ENCODE measurements around the gene TNFSF10. TPM values are rescaled to one million over a fixed set of nuclear protein-coding genes. Genes with fewer than 3 reads are reported as not detected.

Gene TNFSF10
- total and polyA plus RNA-seq, 9 of the 15 experiments (the other 6 are each of a cell fraction or from before 2014, with no cell fraction given) = 0.07 to 1.3 (median 0.27) TPM; not detected in 1

DNA sequence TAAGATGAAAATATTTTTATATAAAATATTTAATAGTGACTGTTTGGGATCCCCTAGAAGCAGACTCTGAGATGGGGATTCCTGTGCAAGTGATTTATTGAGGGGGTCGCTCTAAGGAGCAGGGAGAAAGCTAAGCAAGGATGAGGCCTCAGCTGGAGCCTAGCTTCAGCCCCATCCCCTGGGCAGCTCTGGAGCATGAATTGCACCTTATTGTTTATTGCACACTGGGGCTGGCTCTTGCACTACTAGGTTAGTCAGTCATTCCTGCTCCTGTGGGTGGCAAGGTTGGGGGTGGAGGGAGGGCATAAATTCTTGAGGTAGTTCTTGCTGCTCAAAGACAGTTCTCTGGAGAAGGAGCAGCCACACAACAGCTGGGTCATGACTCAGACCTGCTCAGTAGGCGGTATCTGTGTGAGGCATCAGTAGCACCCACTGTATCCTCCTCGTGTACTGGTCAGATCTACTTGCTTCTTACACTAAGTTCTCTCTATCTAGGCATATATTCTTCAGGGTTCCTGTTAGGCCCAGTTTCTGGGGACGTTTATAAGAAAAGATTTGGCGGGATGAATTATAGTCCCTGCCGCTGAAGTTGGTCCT is 27.2 kb upstream of the TNFSF10 start (continued):
- 0 out of 2 replicates have a peak, but pooled peaks have one; percentile 13 for TF ChIP-seq MGA (IDR thresholded peaks at IDR 0.05)
- no peak for TF ChIP-seq SMAD4 (CRISPR knock-in tag; conservative IDR thresholded peaks at IDR 0.05)
- TF ChIP-seq MAFG (tag; conservative IDR thresholded peaks at IDR 0.05) = no peak
- TF ChIP-seq TEAD4 (IDR thresholded peaks at IDR 0.05; ENCODE audit: low read length) = no peak
- TF ChIP-seq TEAD4 (CRISPR knock-in tag; IDR thresholded peaks at IDR 0.05; ENCODE audit: borderline replicate concordance) = no peak
- TF ChIP-seq ZNF324 (CRISPR knock-in tag; IDR thresholded peaks at IDR 0.05) = no peak
- TF ChIP-seq CREM (IDR thresholded peaks at IDR 0.05; ENCODE audit: low read depth) = peak; percentile 46; the same call in 1 of the 2 replicates
- no peak for TF ChIP-seq KLF6 (CRISPR knock-in tag; IDR thresholded peaks at IDR 0.05; ENCODE audit: borderline replicate concordance)
- TF ChIP-seq, protein P1, sequence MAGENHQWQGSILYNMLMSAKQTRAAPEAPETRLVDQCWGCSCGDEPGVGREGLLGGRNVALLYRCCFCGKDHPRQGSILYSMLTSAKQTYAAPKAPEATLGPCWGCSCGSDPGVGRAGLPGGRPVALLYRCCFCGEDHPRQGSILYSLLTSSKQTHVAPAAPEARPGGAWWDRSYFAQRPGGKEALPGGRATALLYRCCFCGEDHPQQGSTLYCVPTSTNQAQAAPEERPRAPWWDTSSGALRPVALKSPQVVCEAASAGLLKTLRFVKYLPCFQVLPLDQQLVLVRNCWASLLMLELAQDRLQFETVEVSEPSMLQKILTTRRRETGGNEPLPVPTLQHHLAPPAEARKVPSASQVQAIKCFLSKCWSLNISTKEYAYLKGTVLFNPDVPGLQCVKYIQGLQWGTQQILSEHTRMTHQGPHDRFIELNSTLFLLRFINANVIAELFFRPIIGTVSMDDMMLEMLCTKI (IDR thresholded peaks at IDR 0.05; ENCODE audit: partially characterized antibody) = no peak
- TF ChIP-seq ELK3 (CRISPR knock-in tag; IDR thresholded peaks at IDR 0.05) = no peak
- TF ChIP-seq ZNF561 (CRISPR knock-in tag; conservative IDR thresholded peaks at IDR 0.05) = no peak
- TF ChIP-seq SRSF3 (IDR thresholded peaks at IDR 0.05; ENCODE audit: insufficient read depth, low read length) = no peak
- TF ChIP-seq ZNF644 (tag; IDR thresholded peaks at IDR 0.05; ENCODE audit: low read depth) = no peak
- TF ChIP-seq ZNF707 (CRISPR knock-in tag; conservative IDR thresholded peaks at IDR 0.05) = no peak
- TF ChIP-seq POLR2H (tag; IDR thresholded peaks at IDR 0.05; ENCODE audit: low read depth) = no peak

All from K562 (cell line).